NCI-H187 treated with DMSO at 0.1 percent for 48 hours (cell line): ENCODE results near the gene C16orf96.
A peak's percentile ranks its signal among the peaks of the same experiment; 100 is the strongest.

Source experiments
- DNase-seq: peaks from one replicate; lab custom pipeline; 2025; lab: John Stamatoyannopoulos, UW

The C16orf96 gene

GRCh38 chr16:4556112-4556511 is at the start of gene C16orf96:
C16orf96 (plus strand) TSS chr16:4556340; CDS start chr16:4556490, 150 bp downstream.
- no peak for DNase-seq

GRCh38 chr16:4506450-4506849 is 49.7 kb upstream of the C16orf96 start:
- DNase-seq: no peak

- peak; percentile 17 for DNase-seq
Observed at GRCh38 chr16:4507588-4508345, 48.4 kb upstream of the C16orf96 start.

GRCh38 chr16:4508806-4509205 is 47.3 kb upstream of the C16orf96 start:
- no peak for DNase-seq

GRCh38 chr16:4509420-4509819 is 46.7 kb upstream of the C16orf96 start:
- no peak for DNase-seq

- DNase-seq: no peak
Observed at GRCh38 chr16:4510131-4510530, 46.0 kb upstream of the C16orf96 start.

- no peak for DNase-seq
Observed at GRCh38 chr16:4510747-4511426, 45.3 kb upstream of the C16orf96 start.

- no peak for DNase-seq
Observed at GRCh38 chr16:4511441-4512082, 44.6 kb upstream of the C16orf96 start.

- DNase-seq: no peak
Observed at GRCh38 chr16:4512473-4512872, 43.7 kb upstream of the C16orf96 start.

GRCh38 chr16:4513086-4513860 is 42.9 kb upstream of the C16orf96 start:
- DNase-seq: no peak

GRCh38 chr16:4513881-4514280 is 42.3 kb upstream of the C16orf96 start:
- DNase-seq: no peak

GRCh38 chr16:4514606-4515005 is 41.5 kb upstream of the C16orf96 start:
- DNase-seq: no peak

GRCh38 chr16:4515611-4516233 is 40.4 kb upstream of the C16orf96 start:
- no peak for DNase-seq

GRCh38 chr16:4517812-4518680 is 38.1 kb upstream of the C16orf96 start:
- no peak for DNase-seq

- no peak for DNase-seq
Observed at GRCh38 chr16:4519274-4520058, 36.7 kb upstream of the C16orf96 start.

- DNase-seq: no peak
Observed at GRCh38 chr16:4520913-4521312, 35.2 kb upstream of the C16orf96 start.

GRCh38 chr16:4522051-4522581 is 34.0 kb upstream of the C16orf96 start:
- DNase-seq: no peak

- DNase-seq: no peak
Observed at GRCh38 chr16:4523686-4524085, 32.5 kb upstream of the C16orf96 start.

- DNase-seq: no peak
Observed at GRCh38 chr16:4524571-4524970, 31.6 kb upstream of the C16orf96 start.

- DNase-seq: no peak
Observed at GRCh38 chr16:4525069-4525468, 31.1 kb upstream of the C16orf96 start.
